Measurements from ENCODE around the gene NKTR. TPM values are rescaled to one million over a fixed set of nuclear protein-coding genes. Genes with fewer than 3 reads are reported as not detected.
A peak's percentile ranks its signal among the peaks of the same experiment; 100 is the strongest.

NKTR gene
- total and polyA plus RNA-seq, 2 of the 13 experiments (the other 11 are each of a cell fraction or from before 2014, with no cell fraction given) = 41.3 to 59.6 TPM

DNA sequence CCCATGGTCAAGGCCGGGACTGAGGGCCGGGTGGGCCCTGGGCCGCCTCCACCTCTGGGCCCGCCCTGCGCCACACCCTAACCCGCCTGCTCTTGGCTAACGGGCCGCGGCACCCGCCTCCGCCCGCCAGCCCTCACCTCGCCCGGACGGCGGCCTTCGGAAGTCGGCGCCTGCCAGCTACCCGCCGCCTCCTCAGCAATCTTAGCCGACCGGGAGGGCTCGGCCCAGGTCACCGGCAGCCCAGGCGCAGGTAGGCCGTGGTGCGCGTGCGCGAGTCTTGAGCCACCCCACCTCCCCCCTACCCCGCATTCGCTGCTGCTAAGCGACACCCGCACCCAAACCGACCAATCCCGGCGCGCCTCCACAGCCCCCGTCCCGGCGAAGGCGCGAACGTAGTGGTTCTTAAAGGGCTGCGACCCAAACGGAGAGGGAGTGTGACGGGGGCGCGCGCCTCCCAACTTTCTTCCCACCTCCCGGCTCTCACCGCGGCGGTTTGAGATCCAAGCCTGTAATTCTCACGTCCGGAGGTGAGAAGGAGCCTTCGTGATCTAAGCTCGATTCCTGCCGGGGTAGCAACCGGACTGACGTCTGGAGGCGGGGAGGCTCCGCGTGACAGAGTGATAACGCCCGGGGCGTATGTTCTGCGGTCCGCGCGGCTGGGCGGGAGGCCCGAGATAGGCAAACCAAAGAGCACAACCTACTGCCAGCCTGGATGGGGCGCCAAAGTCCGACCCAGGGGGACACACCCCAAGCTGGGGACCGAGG is 18.6 kb upstream of the NKTR start, which contains the start of gene SEC22C (continued):
- TF ChIP-seq CHCHD3 (CRISPR knock-in tag; IDR thresholded peaks at IDR 0.05) (no peak), ZNF782 (CRISPR knock-in tag; IDR thresholded peaks at IDR 0.05; ENCODE audit: borderline replicate concordance) (no peak; the same call in 1 of the 2 replicates), ZNF577 (CRISPR knock-in tag; IDR thresholded peaks at IDR 0.05; ENCODE audit: borderline replicate concordance, low read depth) (no peak), ZFP36L2 (CRISPR knock-in tag; IDR thresholded peaks at IDR 0.05) (no peak), GATAD2A (CRISPR knock-in tag; IDR thresholded peaks at IDR 0.05) (0 out of 2 replicates have a peak, but pooled peaks have one; percentile 17), TARDBP (CRISPR knock-in tag; IDR thresholded peaks at IDR 0.05) (peak; percentile 79), U2AF2 (IDR thresholded peaks at IDR 0.05; ENCODE audit: low read depth, low read length) (no peak), RARG (CRISPR knock-in tag; IDR thresholded peaks at IDR 0.05; ENCODE audit: low read depth) (no peak), KDM5B (CRISPR knock-in tag; IDR thresholded peaks at IDR 0.05; ENCODE audit: borderline replicate concordance) (peak; percentile 82; the same call in 1 of the 2 replicates), FOSL2 (CRISPR knock-in tag; IDR thresholded peaks at IDR 0.05) (peak; percentile 20; the same call in 1 of the 2 replicates), EHMT2 (IDR thresholded peaks at IDR 0.05; ENCODE audit: borderline replicate concordance, low read depth, low read length) (no peak)
- TF ChIP-seq, protein P1, sequence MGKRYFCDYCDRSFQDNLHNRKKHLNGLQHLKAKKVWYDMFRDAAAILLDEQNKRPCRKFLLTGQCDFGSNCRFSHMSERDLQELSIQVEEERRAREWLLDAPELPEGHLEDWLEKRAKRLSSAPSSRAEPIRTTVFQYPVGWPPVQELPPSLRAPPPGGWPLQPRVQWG (CRISPR knock-in tag; IDR thresholded peaks at IDR 0.05; ENCODE audit: borderline replicate concordance, low read depth) = no peak
- TF ChIP-seq, protein P2, sequence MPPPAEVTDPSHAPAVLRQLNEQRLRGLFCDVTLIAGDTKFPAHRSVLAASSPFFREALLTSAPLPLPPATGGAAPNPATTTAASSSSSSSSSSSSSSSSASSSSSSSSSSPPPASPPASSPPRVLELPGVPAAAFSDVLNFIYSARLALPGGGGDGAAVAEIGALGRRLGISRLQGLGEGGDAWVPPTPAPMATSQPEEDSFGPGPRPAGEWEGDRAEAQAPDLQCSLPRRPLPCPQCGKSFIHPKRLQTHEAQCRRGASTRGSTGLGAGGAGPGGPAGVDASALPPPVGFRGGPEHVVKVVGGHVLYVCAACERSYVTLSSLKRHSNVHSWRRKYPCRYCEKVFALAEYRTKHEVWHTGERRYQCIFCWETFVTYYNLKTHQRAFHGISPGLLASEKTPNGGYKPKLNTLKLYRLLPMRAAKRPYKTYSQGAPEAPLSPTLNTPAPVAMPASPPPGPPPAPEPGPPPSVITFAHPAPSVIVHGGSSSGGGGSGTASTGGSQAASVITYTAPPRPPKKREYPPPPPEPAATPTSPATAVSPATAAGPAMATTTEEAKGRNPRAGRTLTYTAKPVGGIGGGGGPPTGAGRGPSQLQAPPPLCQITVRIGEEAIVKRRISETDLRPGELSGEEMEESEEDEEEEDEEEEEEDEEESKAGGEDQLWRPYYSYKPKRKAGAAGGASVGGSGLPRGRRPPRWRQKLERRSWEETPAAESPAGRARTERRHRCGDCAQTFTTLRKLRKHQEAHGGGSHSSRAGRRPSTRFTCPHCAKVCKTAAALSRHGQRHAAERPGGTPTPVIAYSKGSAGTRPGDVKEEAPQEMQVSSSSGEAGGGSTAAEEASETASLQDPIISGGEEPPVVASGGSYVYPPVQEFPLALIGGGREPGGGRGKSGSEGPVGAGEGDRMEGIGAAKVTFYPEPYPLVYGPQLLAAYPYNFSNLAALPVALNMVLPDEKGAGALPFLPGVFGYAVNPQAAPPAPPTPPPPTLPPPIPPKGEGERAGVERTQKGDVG (CRISPR knock-in tag; IDR thresholded peaks at IDR 0.05; ENCODE audit: borderline replicate concordance) = no peak
- TF ChIP-seq, protein P3, sequence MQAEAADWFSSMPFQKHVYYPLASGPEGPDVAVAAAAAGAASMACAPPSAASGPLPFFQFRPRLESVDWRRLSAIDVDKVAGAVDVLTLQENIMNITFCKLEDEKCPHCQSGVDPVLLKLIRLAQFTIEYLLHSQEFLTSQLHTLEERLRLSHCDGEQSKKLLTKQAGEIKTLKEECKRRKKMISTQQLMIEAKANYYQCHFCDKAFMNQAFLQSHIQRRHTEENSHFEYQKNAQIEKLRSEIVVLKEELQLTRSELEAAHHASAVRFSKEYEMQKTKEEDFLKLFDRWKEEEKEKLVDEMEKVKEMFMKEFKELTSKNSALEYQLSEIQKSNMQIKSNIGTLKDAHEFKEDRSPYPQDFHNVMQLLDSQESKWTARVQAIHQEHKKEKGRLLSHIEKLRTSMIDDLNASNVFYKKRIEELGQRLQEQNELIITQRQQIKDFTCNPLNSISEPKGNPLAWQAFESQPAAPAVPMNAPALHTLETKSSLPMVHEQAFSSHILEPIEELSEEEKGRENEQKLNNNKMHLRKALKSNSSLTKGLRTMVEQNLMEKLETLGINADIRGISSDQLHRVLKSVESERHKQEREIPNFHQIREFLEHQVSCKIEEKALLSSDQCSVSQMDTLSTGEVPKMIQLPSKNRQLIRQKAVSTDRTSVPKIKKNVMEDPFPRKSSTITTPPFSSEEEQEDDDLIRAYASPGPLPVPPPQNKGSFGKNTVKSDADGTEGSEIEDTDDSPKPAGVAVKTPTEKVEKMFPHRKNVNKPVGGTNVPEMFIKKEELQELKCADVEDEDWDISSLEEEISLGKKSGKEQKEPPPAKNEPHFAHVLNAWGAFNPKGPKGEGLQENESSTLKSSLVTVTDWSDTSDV (CRISPR knock-in tag; IDR thresholded peaks at IDR 0.05) = no peak
- TF ChIP-seq, protein P4, sequence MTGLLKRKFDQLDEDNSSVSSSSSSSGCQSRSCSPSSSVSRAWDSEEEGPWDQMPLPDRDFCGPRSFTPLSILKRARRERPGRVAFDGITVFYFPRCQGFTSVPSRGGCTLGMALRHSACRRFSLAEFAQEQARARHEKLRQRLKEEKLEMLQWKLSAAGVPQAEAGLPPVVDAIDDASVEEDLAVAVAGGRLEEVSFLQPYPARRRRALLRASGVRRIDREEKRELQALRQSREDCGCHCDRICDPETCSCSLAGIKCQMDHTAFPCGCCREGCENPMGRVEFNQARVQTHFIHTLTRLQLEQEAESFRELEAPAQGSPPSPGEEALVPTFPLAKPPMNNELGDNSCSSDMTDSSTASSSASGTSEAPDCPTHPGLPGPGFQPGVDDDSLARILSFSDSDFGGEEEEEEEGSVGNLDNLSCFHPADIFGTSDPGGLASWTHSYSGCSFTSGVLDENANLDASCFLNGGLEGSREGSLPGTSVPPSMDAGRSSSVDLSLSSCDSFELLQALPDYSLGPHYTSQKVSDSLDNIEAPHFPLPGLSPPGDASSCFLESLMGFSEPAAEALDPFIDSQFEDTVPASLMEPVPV (CRISPR knock-in tag; IDR thresholded peaks at IDR 0.05) = peak; percentile 83
- TF ChIP-seq, protein P5, sequence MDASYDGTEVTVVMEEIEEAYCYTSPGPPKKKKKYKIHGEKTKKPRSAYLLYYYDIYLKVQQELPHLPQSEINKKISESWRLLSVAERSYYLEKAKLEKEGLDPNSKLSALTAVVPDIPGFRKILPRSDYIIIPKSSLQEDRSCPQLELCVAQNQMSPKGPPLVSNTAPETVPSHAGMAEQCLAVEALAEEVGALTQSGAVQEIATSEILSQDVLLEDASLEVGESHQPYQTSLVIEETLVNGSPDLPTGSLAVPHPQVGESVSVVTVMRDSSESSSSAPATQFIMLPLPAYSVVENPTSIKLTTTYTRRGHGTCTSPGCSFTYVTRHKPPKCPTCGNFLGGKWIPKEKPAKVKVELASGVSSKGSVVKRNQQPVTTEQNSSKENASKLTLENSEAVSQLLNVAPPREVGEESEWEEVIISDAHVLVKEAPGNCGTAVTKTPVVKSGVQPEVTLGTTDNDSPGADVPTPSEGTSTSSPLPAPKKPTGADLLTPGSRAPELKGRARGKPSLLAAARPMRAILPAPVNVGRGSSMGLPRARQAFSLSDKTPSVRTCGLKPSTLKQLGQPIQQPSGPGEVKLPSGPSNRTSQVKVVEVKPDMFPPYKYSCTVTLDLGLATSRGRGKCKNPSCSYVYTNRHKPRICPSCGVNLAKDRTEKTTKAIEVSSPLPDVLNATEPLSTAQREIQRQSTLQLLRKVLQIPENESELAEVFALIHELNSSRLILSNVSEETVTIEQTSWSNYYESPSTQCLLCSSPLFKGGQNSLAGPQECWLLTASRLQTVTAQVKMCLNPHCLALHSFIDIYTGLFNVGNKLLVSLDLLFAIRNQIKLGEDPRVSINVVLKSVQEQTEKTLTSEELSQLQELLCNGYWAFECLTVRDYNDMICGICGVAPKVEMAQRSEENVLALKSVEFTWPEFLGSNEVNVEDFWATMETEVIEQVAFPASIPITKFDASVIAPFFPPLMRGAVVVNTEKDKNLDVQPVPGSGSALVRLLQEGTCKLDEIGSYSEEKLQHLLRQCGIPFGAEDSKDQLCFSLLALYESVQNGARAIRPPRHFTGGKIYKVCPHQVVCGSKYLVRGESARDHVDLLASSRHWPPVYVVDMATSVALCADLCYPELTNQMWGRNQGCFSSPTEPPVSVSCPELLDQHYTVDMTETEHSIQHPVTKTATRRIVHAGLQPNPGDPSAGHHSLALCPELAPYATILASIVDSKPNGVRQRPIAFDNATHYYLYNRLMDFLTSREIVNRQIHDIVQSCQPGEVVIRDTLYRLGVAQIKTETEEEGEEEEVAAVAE (CRISPR knock-in tag; IDR thresholded peaks at IDR 0.05; ENCODE audit: borderline replicate concordance) = peak; percentile 97
